Panc1 (cell line): ENCODE data around the gene IGFBP1. TPM values are rescaled to one million over a fixed set of nuclear protein-coding genes. Genes with fewer than 3 reads are reported as not detected.

Source experiments
- ATAC-seq: fragments of 200-7000 bp; cut with Tn5 transposase; 2 replicates; pipeline ENCODE4 v1.9.1; 2020; ENCODE audit warnings: mild to moderate bottlenecking, moderate library complexity
- BruUV-seq: library from RNA; stranded (reverse); fragments of 400-500 nt; replicated peaks from 2 replicates; lab custom pipeline; 2021; lab: Mats Ljungman, UMichigan
- CTCF ChIA-PET: fragments of 300-600 bp; sonication (Branson Sonifier 250); formaldehyde crosslinking; loops from one replicate; lab custom pipeline; 2022; ENCODE audit warnings: antibody characterized with exemption; lab: Charles Lee
- POLR2A ChIA-PET: fragments of 300-600 bp; sonication (Branson Sonifier 250); formaldehyde crosslinking; loops from one replicate; lab custom pipeline; 2022; ENCODE audit warnings: antibody characterized with exemption; lab: Charles Lee
- DNase-seq: peaks from one replicate; pipeline ENCODE4 v3.0.0-alpha.2; 2010; ENCODE audit warnings: low read depth, low spot score
- H3K27ac ChIP-seq: 2 replicates; pipeline ENCODE4 v1.5.1; 2011; ENCODE audit warnings: mild to moderate bottlenecking, low read length, inconsistent platforms
- H3K27me3 ChIP-seq: fragments of 200-500 bp; sonication (Bioruptor generic); 2 replicates; pipeline ENCODE4 v1.6.0; 2014; ENCODE audit warnings: low read length, inconsistent platforms; ENCODE audit not compliant: control insufficient read depth, insufficient read depth
- H3K36me3 ChIP-seq: fragments of 200-500 bp; sonication (Bioruptor generic); 2 replicates; pipeline ENCODE4 v1.5.1; 2014; ENCODE audit warnings: inconsistent platforms, mild to moderate bottlenecking, low read length, moderate library complexity; ENCODE audit not compliant: control insufficient read depth, insufficient read depth
- H3K4me1 ChIP-seq: 2 replicates; pipeline ENCODE4 v1.5.1; 2011; ENCODE audit warnings: inconsistent platforms, mild to moderate bottlenecking, low read length, moderate library complexity; ENCODE audit not compliant: control insufficient read depth, insufficient read depth
- H3K4me3 ChIP-seq, 2 experiments: 2 replicates each; pipeline ENCODE4 v1.5.1; 2011 to 2012; ENCODE audit warnings: low read depth in 2 of 2, low read length in 2 of 2, mild to moderate bottlenecking in 2 of 2, inconsistent platforms in 1 of 2, moderate library complexity in 1 of 2
- H3K9me3 ChIP-seq: fragments of 200-500 bp; sonication (Bioruptor generic); 2 replicates; pipeline ENCODE4 v1.5.1; 2014; ENCODE audit warnings: low read depth, mild to moderate bottlenecking, inconsistent platforms, low read length, moderate library complexity; ENCODE audit not compliant: control insufficient read depth, insufficient read depth
- POLR2AphosphoS5 ChIP-seq: IDR thresholded peaks from 2 replicates; pipeline ENCODE4 v1.6.1; 2012; ENCODE audit warnings: mild to moderate bottlenecking, low read depth, low read length, moderate library complexity
- SIN3A ChIP-seq: IDR thresholded peaks from 2 replicates; pipeline ENCODE4 v1.6.1; 2012; ENCODE audit warnings: low read depth, mild to moderate bottlenecking, low read length, moderate library complexity, borderline replicate concordance; ENCODE audit not compliant: insufficient read depth
- TCF7L2 ChIP-seq: IDR thresholded peaks from 2 replicates; pipeline ENCODE4 v1.6.1; 2011; ENCODE audit warnings: mild to moderate bottlenecking, low read depth, low read length, inconsistent platforms
- in situ Hi-C: cut with HindIII; loops from 2 replicates; pipeline ENCODE4 v1.10.0; 2016; ENCODE audit warnings: low sequenced_read_pairs, low pct_unique_long_range_greater_than_20kb
- intact Hi-C: fragments of 100-400 bp; cut with micrococcal nuclease; formaldehyde crosslinking; loops from one replicate; pipeline ENCODE4 v1.10.0; 2022; ENCODE audit not compliant: unreplicated experiment
- total RNA-seq: library from RNA; stranded (reverse); gene quantifications from one replicate; pipeline ENCODE4 v1.2.1, GENCODE V29; 2021; ENCODE audit not compliant: unreplicated experiment
- TF ChIP-seq, protein P1 (sequence below): fragments of 450-650 bp; IDR thresholded peaks from 2 replicates; pipeline ENCODE4 v1.5.1; 2017; ENCODE audit warnings: mild to moderate bottlenecking
- TF ChIP-seq, protein P2 (sequence below), 2 experiments: IDR thresholded peaks; 2 replicates each; pipeline ENCODE4 v1.6.1; 2011 to 2012; ENCODE audit warnings: low read depth in 2 of 2, control low read depth in 1 of 2, low read length in 1 of 2, mild to moderate bottlenecking in 1 of 2, moderate library complexity in 1 of 2; ENCODE audit not compliant: insufficient read depth in 1 of 2

The IGFBP1 gene
- total RNA-seq, 1 experiment from 2014 or later = 0.33 TPM

DNA sequence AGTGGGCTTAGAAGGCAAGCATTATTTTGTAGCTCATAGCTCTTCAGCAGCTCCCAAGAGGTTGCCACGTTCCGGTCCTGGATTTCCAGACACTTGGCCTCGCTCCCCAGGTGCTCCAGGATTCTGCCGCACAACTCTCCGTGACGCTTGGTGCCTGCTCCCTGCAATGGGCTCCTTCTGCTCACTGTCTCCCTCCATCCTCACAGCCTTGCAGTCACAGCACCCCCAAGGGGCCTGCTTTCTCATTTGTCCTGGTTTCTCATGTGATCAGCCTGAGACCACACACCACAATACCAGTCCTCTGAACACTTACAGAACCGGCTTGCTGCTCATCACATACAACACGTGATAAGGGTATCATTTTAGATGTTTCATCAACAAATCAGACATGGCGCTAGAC is 23.0 kb downstream of the IGFBP1 start:
- ATAC-seq = no peak
- no peak for DNase-seq
- Histone ChIP-seq H3K36me3 (no peaks in the 10 kb centered on the region), H3K4me3 (no peak overlapping the region), H3K27me3 (peaks cover 6% of the 10 kb centered on the region), H3K27ac (no peak overlapping the region), H3K9me3 (no peaks in the 10 kb centered on the region), H3K4me1 (no peaks in the 10 kb centered on the region)
- intact Hi-C loops = no loop called here
- BruUV-seq = no TSS peak
- POLR2A ChIA-PET = no interaction called here
- in situ Hi-C loops = no loop called here
- CTCF ChIA-PET = no interaction called here
- TF ChIP-seq, protein P1, sequence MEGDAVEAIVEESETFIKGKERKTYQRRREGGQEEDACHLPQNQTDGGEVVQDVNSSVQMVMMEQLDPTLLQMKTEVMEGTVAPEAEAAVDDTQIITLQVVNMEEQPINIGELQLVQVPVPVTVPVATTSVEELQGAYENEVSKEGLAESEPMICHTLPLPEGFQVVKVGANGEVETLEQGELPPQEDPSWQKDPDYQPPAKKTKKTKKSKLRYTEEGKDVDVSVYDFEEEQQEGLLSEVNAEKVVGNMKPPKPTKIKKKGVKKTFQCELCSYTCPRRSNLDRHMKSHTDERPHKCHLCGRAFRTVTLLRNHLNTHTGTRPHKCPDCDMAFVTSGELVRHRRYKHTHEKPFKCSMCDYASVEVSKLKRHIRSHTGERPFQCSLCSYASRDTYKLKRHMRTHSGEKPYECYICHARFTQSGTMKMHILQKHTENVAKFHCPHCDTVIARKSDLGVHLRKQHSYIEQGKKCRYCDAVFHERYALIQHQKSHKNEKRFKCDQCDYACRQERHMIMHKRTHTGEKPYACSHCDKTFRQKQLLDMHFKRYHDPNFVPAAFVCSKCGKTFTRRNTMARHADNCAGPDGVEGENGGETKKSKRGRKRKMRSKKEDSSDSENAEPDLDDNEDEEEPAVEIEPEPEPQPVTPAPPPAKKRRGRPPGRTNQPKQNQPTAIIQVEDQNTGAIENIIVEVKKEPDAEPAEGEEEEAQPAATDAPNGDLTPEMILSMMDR = no peak
- TF ChIP-seq TCF7L2 = no peak
- TF ChIP-seq, protein P2, sequence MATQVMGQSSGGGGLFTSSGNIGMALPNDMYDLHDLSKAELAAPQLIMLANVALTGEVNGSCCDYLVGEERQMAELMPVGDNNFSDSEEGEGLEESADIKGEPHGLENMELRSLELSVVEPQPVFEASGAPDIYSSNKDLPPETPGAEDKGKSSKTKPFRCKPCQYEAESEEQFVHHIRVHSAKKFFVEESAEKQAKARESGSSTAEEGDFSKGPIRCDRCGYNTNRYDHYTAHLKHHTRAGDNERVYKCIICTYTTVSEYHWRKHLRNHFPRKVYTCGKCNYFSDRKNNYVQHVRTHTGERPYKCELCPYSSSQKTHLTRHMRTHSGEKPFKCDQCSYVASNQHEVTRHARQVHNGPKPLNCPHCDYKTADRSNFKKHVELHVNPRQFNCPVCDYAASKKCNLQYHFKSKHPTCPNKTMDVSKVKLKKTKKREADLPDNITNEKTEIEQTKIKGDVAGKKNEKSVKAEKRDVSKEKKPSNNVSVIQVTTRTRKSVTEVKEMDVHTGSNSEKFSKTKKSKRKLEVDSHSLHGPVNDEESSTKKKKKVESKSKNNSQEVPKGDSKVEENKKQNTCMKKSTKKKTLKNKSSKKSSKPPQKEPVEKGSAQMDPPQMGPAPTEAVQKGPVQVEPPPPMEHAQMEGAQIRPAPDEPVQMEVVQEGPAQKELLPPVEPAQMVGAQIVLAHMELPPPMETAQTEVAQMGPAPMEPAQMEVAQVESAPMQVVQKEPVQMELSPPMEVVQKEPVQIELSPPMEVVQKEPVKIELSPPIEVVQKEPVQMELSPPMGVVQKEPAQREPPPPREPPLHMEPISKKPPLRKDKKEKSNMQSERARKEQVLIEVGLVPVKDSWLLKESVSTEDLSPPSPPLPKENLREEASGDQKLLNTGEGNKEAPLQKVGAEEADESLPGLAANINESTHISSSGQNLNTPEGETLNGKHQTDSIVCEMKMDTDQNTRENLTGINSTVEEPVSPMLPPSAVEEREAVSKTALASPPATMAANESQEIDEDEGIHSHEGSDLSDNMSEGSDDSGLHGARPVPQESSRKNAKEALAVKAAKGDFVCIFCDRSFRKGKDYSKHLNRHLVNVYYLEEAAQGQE (IDR thresholded peaks at IDR 0.05; ENCODE audit: insufficient read depth in 1 of 2, low read depth in 2 of 2, low read length in 1 of 2) = no peak
- TF ChIP-seq POLR2AphosphoS5 = no peak
- no peak for TF ChIP-seq SIN3A

DNA sequence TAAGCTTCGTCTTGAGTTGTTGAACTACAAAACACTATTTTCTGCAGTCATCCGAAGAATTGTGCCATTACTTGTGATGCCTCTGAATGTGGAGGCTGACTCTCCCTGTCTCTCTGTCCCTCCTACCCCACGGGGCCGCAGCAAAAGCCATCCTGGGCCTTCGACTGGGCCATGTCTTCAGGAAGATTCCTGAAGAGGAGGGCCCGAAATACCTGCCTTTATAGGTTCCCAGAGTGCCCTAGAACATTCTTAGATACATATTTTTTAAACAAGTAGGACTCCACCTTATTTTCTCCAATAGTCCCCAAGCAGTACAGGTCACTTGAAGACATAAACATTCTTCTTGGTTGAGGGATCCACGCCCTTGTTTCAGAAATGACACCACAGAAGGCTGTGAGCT is 24.7 kb downstream of the IGFBP1 start:
- POLR2A ChIA-PET = no interaction called here

More for the DNA sequence above, 24.7 kb downstream of the IGFBP1 start:
- H3K9me3 ChIP-seq = no peaks in the 10 kb centered on the region
- DNase-seq (no peak), ATAC-seq (no peak)
- H3K4me1 ChIP-seq = no peaks in the 10 kb centered on the region
- in situ Hi-C loops (no loop called here), intact Hi-C loops (no loop called here)
- H3K27ac ChIP-seq = no peak overlapping the region
- H3K36me3 ChIP-seq = no peaks in the 10 kb centered on the region
- H3K4me3 ChIP-seq = no peak overlapping the region
- peaks cover 9% of the 10 kb centered on the region for H3K27me3 ChIP-seq
- BruUV-seq = no TSS peak
- TF ChIP-seq POLR2AphosphoS5 (no peak), SIN3A (no peak), TCF7L2 (no peak)
- TF ChIP-seq, protein P2 (IDR thresholded peaks at IDR 0.05; ENCODE audit: insufficient read depth in 1 of 2, low read depth in 2 of 2, low read length in 1 of 2) = no peak
- TF ChIP-seq, protein P1 = no peak
- CTCF ChIA-PET = no interaction called here
